Spleen (tissue), 11 donors: Measurements from ENCODE around the gene RPL23. TPM values are rescaled to one million over a fixed set of nuclear protein-coding genes. Genes with fewer than 3 reads are reported as not detected.

ENCODE experiments used
- DNase-seq: peaks from one replicate; pipeline ENCODE4 v3.0.0-alpha.2; 2020
- H3K27ac ChIP-seq, 8 donors: fragments of 200-600 bp; sonication (generic) in 7 of 8; 1 replicate in 4 of 8; 2 replicates in 4 of 8; pipeline versions ENCODE4 v1.5.0 to v1.8.0; 2016 to 2021; ENCODE audit warnings: inconsistent platforms in 4 of 8, mild to moderate bottlenecking in 4 of 8, moderate library complexity in 1 of 8
- H3K27me3 ChIP-seq, 7 donors: fragments of 200-600 bp; sonication (generic) in 6 of 7; replicated peaks in 1 of 7; 1 replicate in 4 of 7; 2 replicates in 3 of 7; pipeline versions ENCODE4 v1.5.0 to v1.8.0; 2016 to 2021; ENCODE audit warnings: inconsistent platforms in 3 of 7, mild to moderate bottlenecking in 1 of 7
- H3K36me3 ChIP-seq, 6 donors: fragments of 200-600 bp; sonication (generic) in 5 of 6; 1 replicate in 4 of 6; 2 replicates in 2 of 6; pipeline versions ENCODE4 v1.5.0 to v1.8.0; 2016 to 2021; ENCODE audit warnings: inconsistent platforms in 2 of 6
- H3K4me1 ChIP-seq, 6 donors: fragments of 200-600 bp; sonication (generic) in 5 of 6; 1 replicate in 3 of 6; 2 replicates in 3 of 6; pipeline versions ENCODE4 v1.5.0 to v1.8.0; 2016 to 2021; ENCODE audit warnings: inconsistent platforms in 3 of 6
- H3K4me3 ChIP-seq, 8 donors: fragments of 200-600 bp; sonication (generic) in 7 of 8; 1 replicate in 4 of 8; 2 replicates in 4 of 8; pipeline versions ENCODE4 v1.5.0 to v1.8.0; 2016 to 2021; ENCODE audit warnings: inconsistent platforms in 4 of 8, mild to moderate bottlenecking in 4 of 8, moderate library complexity in 2 of 8
- H3K9me3 ChIP-seq, 8 donors: fragments of 200-600 bp; sonication (generic) in 7 of 8; 1 replicate in 4 of 8; 2 replicates in 4 of 8; pipeline versions ENCODE4 v1.5.0 to v1.8.0; 2016 to 2021; ENCODE audit warnings: inconsistent platforms in 4 of 8
- CTCF ChIP-seq, 11 experiments: fragments of 200-600 bp in 7 of 11; fragments of 450-650 bp in 4 of 11; sonication (generic) in 4 of 11; IDR thresholded peaks in 8 of 11; conservative IDR thresholded peaks in 3 of 11; 1 replicate in 7 of 11; 2 replicates in 4 of 11; pipeline versions ENCODE4 v1.4.0 to v1.8.0; 2016 to 2021; ENCODE audit warnings: antibody characterized with exemption in 11 of 11, inconsistent platforms in 4 of 11, mild to moderate bottlenecking in 1 of 11
- POLR2A ChIP-seq, 3 donors: fragments of 450-650 bp; IDR thresholded peaks; one replicate each; pipeline ENCODE4 v1.5.1; 2017; ENCODE audit warnings: antibody characterized with exemption in 3 of 3, mild to moderate bottlenecking in 1 of 3
- POLR2AphosphoS5 ChIP-seq, 3 donors: sonication (generic); formaldehyde crosslinking; IDR thresholded peaks; one replicate each; pipeline ENCODE4 v1.5.1; 2017; ENCODE audit warnings: antibody characterized with exemption in 3 of 3
- WGBS, 5 donors: extraction: QIAGEN DNeasy Blood & Tissue Kit in 3 of 5; methylation state at CpG; one replicate each; pipeline versions ENCODE4 v1.1.5 to v1.1.7; 2013 to 2018; 5-methylcytosine and 5-hydroxymethylcytosine counted together
- intact Hi-C: fragments of 100-400 bp; cut with DNase I; formaldehyde crosslinking; loops from one replicate; pipeline ENCODE4 v1.15.0; 2023; ENCODE audit warnings: low total_unique reads
- polyA plus RNA-seq, 3 donors: library from polyadenylated mRNA; stranded (reverse); fragments of 200-250 nt; gene quantifications; one replicate each; pipeline ENCODE4 v1.2.1, GENCODE V29; 2013
- total RNA-seq, 7 donors: library from RNA; depleted of rRNA in 3 of 7; stranded (reverse); fragments of >200 nt in 3 of 7; fragmentation: NEBNext Ultra II Directional in 4 of 7; extraction: Animal tissue kit (Norgen Biotek cat#: 25700) in 4 of 7; gene quantifications; one replicate each; pipeline versions ENCODE4 v1.1.0 to v1.2.1, GENCODE V29; 2016 to 2021
- donor health status: healthy with polysubstance abuse.
- donor health status: DM: no; HTN: no; CAD: no; lungs with moderate emphysema.
- donor health status: DM: no; HTN: no; CAD: no.
- donor health status: Bipolar disorder and iron deficiency.
- donor health status: healthy.
- donor health status: DM: no; HTN: no; CAD: no.
- donor health status: DM: yes; HTN: yes; CAD: no.

Gene RPL23
- total and polyA plus RNA-seq, 10 donors: 1,006 to 6,883 (median 1,760) TPM

DNA sequence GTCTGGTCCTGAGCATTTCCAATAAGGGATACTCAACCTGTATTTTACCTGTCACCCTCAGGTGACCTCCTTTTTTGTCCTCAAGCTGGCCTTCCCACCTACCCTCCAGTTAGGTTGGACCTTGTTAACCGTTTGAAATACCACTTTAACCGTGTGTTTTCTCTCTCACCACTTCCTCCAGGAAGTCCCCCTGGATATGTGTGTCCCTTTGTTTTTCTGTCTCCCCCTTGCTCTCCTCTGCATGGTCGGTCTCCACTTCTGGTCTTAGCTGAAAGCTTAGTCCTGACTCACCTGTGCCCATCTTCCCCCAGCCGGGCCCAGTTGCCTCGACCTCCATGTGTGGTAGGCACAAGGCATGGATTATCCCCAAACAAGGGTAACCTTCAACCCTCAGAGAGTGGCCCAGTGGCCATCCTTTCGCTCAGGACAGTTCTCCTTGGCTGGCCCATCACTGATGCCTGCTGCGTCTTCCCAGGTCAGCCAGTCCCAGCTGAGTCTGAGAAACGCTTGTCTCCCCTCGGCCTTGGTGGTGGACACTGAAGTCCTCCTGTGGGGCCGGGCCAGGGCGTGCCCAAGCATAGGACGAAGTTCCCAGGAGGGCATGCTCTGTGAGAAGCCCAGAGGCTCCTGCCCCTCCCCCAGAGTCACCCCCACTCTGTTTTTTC lies 36.4 kb upstream of the RPL23 start:
- Histone ChIP-seq H3K9me3 (no peaks in the 10 kb centered on the region), H3K27me3 (no peaks in the 10 kb centered on the region), H3K4me3 (peak overlapping the region in 1 of 8 donors; percentile 25), H3K4me1 (peaks cover 46 to 100% (median 90%) of the 10 kb centered on the region in 6 donors), H3K27ac (peak overlapping the region in 7 of 8 donors; percentile 50 to 87 (median 74)), H3K36me3 (peaks cover 0 to 100% (median 55%) of the 10 kb centered on the region in 6 donors)
- TF ChIP-seq POLR2AphosphoS5 (IDR thresholded peaks at IDR 0.05) (no peak), POLR2A (IDR thresholded peaks at IDR 0.05) (no peak), CTCF (IDR thresholded peaks at IDR 0.05 in 8 of 11, conservative IDR thresholded peaks at IDR 0.05 in 3 of 11) (no peak)
- intact Hi-C loops: no loop called here
- 72 to 86% (median 77%) methylated on average over 8 to 12 of the region's 12 CpGs for WGBS, 5 donors
- no peak for DNase-seq

DNA sequence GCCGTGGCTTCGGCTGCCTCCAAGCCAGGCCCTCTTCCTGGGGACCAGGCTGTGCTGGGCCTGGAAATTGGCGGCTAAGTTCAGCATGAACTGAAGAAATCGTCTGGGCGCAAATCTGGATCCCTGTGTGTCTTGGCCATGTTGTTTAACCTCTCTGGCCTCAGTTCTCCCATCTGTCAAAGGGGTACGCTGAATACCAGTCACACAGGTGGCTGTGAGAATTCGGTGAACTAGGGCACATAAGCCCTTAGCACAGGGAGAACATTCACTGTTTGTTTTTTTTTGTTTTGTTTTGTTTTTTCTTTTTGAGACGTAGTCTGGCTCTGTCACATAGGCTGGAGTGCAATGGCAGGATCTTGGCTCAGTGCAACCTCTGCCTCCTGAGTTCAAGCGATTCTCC lies 35.3 kb upstream of the RPL23 start:
- H3K9me3 ChIP-seq: no peaks in the 10 kb centered on the region
- H3K27me3 ChIP-seq: no peaks in the 10 kb centered on the region
- TF ChIP-seq POLR2A (IDR thresholded peaks at IDR 0.05) (no peak), CTCF (IDR thresholded peaks at IDR 0.05 in 8 of 11, conservative IDR thresholded peaks at IDR 0.05 in 3 of 11) (no peak), POLR2AphosphoS5 (IDR thresholded peaks at IDR 0.05) (no peak)
- peak overlapping the region in 2 of 8 donors; percentile 15 to 80 for H3K27ac ChIP-seq
- WGBS, 5 donors: 88 to 95% (median 94%) methylated on average over 9 of the region's 9 CpGs
- no peak for DNase-seq
- peaks cover 0 to 93% (median 55%) of the 10 kb centered on the region in 6 donors for H3K36me3 ChIP-seq
- intact Hi-C loops: no loop called here
- no peak overlapping the region for H3K4me3 ChIP-seq
- peaks cover 46 to 100% (median 90%) of the 10 kb centered on the region in 6 donors for H3K4me1 ChIP-seq

DNA sequence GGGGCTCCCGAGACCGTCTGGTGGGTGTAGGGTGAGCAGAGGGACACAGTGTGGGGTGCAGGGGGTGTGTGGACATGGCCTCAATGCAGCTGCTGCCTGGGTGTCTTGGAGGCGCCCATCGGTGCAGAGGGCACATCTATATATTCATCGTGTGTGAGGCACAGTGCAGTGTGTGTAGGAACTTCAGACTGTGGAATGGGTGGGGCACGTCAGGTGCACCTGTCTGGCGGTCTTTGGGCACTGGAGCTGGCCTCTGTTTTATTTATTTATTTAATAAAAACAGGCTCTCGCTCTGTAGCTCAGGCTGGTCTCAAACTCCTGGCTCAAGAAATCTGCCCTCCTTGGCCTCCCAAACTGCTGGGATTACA lies 33.1 kb upstream of the RPL23 start:
- no peaks in the 10 kb centered on the region for H3K9me3 ChIP-seq
- peak overlapping the region in 3 of 8 donors; percentile 80 to 84 (median 81) for H3K27ac ChIP-seq
- no peaks in the 10 kb centered on the region for H3K27me3 ChIP-seq
- no peak for TF ChIP-seq CTCF (IDR thresholded peaks at IDR 0.05 in 8 of 11, conservative IDR thresholded peaks at IDR 0.05 in 3 of 11)
- no peak for TF ChIP-seq POLR2AphosphoS5 (IDR thresholded peaks at IDR 0.05)
- no peak for TF ChIP-seq POLR2A (IDR thresholded peaks at IDR 0.05)
- H3K36me3 ChIP-seq: peaks cover 0 to 89% (median 50%) of the 10 kb centered on the region in 6 donors
- H3K4me3 ChIP-seq: no peak overlapping the region
- DNase-seq: no peak
- H3K4me1 ChIP-seq: peaks cover 44 to 100% (median 89%) of the 10 kb centered on the region in 6 donors
- intact Hi-C loops: no loop called here
- WGBS, 5 donors: 81 to 91% (median 89%) methylated on average over 8 of the region's 8 CpGs

DNA sequence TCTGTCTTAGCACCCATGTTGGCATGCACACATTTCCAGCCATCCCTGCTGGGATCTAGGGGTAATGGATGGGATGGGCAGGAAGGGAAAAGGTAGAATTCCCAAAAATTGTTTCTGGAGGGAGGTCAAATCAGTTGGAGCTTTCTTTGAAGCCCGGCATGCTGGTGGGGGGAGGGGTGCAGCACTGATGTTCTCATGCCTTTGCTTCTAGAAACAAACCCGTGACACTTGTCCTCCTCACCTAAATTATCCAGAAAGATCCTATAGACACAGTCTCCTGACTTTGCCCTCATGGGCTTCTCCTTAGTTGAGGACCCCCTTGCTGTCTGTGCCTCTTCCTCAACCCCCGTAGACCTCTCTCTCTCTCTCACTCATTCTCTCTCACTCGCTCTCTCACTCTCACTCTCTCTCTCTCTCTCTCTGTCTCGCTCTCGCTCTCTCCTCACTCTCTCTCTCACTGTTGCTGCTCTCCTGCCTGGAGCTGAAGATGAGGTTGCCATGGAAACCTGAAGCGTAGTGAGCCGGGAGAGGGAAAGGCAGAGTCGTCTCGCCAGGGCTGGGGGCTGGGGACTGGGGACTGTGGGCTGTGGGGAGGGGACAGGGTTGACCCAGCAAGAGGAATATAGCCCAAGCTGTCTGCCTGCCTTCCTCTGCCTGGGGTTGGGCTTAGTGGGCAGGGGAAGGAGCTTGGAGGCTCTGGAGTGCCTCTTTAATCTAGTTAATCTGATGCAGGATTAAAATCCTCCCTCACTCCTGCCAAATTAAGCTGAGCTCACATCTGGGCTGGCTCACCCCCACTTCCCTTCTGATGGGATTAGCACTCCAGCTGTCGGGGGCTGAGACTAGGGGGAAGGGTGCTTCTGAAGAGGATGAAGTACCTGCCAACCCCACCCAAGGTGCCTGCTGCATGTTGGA lies 32.5 kb upstream of the RPL23 start:
- intact Hi-C loops: no loop called here
- 64 to 74% (median 66%) methylated on average over 11 of the region's 11 CpGs for WGBS, 5 donors
- Histone ChIP-seq H3K9me3 (no peaks in the 10 kb centered on the region), H3K36me3 (peaks cover 0 to 89% (median 50%) of the 10 kb centered on the region in 6 donors), H3K27ac (peak overlapping the region in 5 of 8 donors; percentile 11 to 84 (median 80)), H3K27me3 (no peaks in the 10 kb centered on the region), H3K4me1 (peaks cover 46 to 100% (median 89%) of the 10 kb centered on the region in 6 donors), H3K4me3 (no peak overlapping the region)
- TF ChIP-seq POLR2AphosphoS5 (IDR thresholded peaks at IDR 0.05): no peak
- TF ChIP-seq CTCF (IDR thresholded peaks at IDR 0.05 in 8 of 11, conservative IDR thresholded peaks at IDR 0.05 in 3 of 11): no peak
- TF ChIP-seq POLR2A (IDR thresholded peaks at IDR 0.05): no peak
- no peak for DNase-seq
